Chondrocyte (in vitro differentiated cells): Measurements from ENCODE around the gene ACSL1. TPM values are rescaled to one million over a fixed set of nuclear protein-coding genes. Genes with fewer than 3 reads are reported as not detected.

Source experiments
- DNase-seq: peaks from one replicate; pipeline ENCODE4 v3.0.0; 2021; ENCODE audit warnings: mixed read lengths, low spot score
- H3K27ac Mint-ChIP-seq: one replicate; pipeline ENCODE4 v1.8.0; 2021; ENCODE audit warnings: mild to moderate bottlenecking, moderate library complexity, mixed read lengths; ENCODE audit not compliant: unreplicated experiment
- H3K27me3 Mint-ChIP-seq: 2 replicates; pipeline ENCODE4 v1.8.0; 2021; ENCODE audit warnings: low read depth, mixed read lengths
- H3K36me3 Mint-ChIP-seq: 2 replicates; pipeline ENCODE4 v1.8.0; 2021; ENCODE audit warnings: low read depth, mixed read lengths
- H3K4me1 Mint-ChIP-seq: 2 replicates; pipeline ENCODE4 v1.8.0; 2021; ENCODE audit warnings: low read depth, mild to moderate bottlenecking, mixed read lengths
- H3K4me3 Mint-ChIP-seq: one replicate; pipeline ENCODE4 v1.8.0; 2021; ENCODE audit warnings: mild to moderate bottlenecking, moderate library complexity, mixed read lengths; ENCODE audit not compliant: unreplicated experiment
- H3K9me3 Mint-ChIP-seq: 2 replicates; pipeline ENCODE4 v1.8.0; 2021; ENCODE audit warnings: low read depth, mixed read lengths
- total RNA-seq: library from RNA; stranded (reverse); gene quantifications from 3 replicates; pipeline ENCODE4 v1.2.1, GENCODE V29; 2021
- TF ChIP-seq, protein P1 (sequence below): fragments of 200-600 bp; sonication (generic); IDR thresholded peaks from 2 replicates; pipeline ENCODE4 v1.5.0; 2021; ENCODE audit warnings: antibody characterized with exemption, mild to moderate bottlenecking, moderate library complexity

ACSL1 gene
- total RNA-seq, 1 donor from 2014 or later: 41.2 TPM

DNA sequence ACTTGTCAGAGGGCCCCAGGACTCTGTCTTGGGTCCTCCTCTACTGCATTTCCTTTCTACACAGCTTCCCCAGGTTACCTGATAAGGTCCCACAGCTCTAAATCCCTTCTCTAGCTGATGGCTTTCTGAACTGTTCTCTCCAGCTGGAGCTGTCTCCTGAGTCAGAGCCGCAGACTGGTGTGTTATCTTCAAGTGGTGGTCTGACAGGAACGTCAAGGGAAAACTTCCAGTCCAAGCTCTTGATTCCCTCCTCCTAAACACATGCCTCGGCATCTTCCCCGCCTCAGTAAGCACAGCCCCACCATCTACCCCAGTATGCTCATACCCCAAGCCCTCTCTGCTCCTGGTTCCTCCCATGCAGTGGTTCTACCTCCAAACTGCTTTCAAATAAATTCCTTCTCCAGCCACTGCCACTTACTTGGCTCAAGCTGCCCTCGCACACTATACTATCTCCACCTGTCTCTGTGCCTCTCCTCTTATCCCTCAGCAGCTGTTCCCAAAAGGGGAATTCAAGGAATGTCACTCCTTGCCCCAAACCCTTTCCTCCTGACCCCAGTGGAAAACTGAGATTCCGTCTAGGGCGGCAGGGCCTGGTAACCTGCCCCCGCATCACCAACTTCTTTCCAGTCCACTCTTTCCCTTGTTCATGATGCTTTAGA is 74.7 kb downstream of the ACSL1 start:
- Mint-ChIP-seq H3K27ac (no peak overlapping the region), H3K36me3 (no peaks in the 10 kb centered on the region), H3K4me3 (no peak overlapping the region), H3K4me1 (peaks cover 55% of the 10 kb centered on the region), H3K27me3 (no peaks in the 10 kb centered on the region), H3K9me3 (no peaks in the 10 kb centered on the region)
- TF ChIP-seq, protein P1, sequence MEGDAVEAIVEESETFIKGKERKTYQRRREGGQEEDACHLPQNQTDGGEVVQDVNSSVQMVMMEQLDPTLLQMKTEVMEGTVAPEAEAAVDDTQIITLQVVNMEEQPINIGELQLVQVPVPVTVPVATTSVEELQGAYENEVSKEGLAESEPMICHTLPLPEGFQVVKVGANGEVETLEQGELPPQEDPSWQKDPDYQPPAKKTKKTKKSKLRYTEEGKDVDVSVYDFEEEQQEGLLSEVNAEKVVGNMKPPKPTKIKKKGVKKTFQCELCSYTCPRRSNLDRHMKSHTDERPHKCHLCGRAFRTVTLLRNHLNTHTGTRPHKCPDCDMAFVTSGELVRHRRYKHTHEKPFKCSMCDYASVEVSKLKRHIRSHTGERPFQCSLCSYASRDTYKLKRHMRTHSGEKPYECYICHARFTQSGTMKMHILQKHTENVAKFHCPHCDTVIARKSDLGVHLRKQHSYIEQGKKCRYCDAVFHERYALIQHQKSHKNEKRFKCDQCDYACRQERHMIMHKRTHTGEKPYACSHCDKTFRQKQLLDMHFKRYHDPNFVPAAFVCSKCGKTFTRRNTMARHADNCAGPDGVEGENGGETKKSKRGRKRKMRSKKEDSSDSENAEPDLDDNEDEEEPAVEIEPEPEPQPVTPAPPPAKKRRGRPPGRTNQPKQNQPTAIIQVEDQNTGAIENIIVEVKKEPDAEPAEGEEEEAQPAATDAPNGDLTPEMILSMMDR: no peak
- DNase-seq: no peak

GRCh38 chr4:184748251-184748652 is 77.5 kb downstream of the ACSL1 start:
- H3K4me3 Mint-ChIP-seq: no peak overlapping the region
- TF ChIP-seq, protein P1: no peak
- no peak overlapping the region for H3K27ac Mint-ChIP-seq
- H3K36me3 Mint-ChIP-seq: no peaks in the 10 kb centered on the region
- peaks cover 40% of the 10 kb centered on the region for H3K4me1 Mint-ChIP-seq
- H3K27me3 Mint-ChIP-seq: no peaks in the 10 kb centered on the region
- H3K9me3 Mint-ChIP-seq: no peaks in the 10 kb centered on the region
- no peak for DNase-seq

GRCh38 chr4:184747034-184747830 is 78.5 kb downstream of the ACSL1 start:
- Mint-ChIP-seq H3K4me3 (no peak overlapping the region), H3K27me3 (no peaks in the 10 kb centered on the region), H3K4me1 (peaks cover 33% of the 10 kb centered on the region), H3K9me3 (no peaks in the 10 kb centered on the region), H3K27ac (peak overlapping the region; percentile 98), H3K36me3 (no peaks in the 10 kb centered on the region)
- no peak for DNase-seq
- TF ChIP-seq, protein P1: no peak

GRCh38 chr4:184745831-184746795 is 79.7 kb downstream of the ACSL1 start:
- Mint-ChIP-seq H3K9me3 (no peaks in the 10 kb centered on the region), H3K36me3 (no peaks in the 10 kb centered on the region), H3K4me1 (peaks cover 28% of the 10 kb centered on the region), H3K27me3 (no peaks in the 10 kb centered on the region), H3K27ac (peak overlapping the region; percentile 98), H3K4me3 (peak overlapping the region; percentile 48)
- TF ChIP-seq, protein P1: peak; percentile 92
- no peak for DNase-seq

DNA sequence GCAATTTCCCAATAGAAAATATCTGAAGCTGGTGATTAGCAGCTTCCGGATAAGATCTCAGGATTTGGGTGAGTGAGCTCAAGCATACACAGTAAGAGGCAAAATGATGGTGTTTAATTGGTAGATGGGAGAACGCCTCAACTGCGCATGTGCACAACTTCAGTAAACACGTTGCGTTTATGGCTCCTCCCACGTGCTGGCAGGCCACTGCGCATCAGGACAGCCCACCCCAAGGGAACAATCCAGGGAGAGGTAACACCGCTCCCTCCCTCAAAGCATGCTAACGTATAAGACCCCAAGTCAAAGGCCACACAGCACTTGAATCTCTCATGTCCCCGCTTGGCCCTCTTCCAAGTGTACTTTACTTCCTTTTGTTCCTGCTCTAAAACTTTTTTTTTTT is 81.5 kb downstream of the ACSL1 start:
- TF ChIP-seq, protein P1: no peak
- H3K27me3 Mint-ChIP-seq: no peaks in the 10 kb centered on the region
- DNase-seq: no peak
- no peak overlapping the region for H3K27ac Mint-ChIP-seq
- no peaks in the 10 kb centered on the region for H3K9me3 Mint-ChIP-seq
- H3K4me3 Mint-ChIP-seq: no peak overlapping the region
- H3K4me1 Mint-ChIP-seq: peaks cover 25% of the 10 kb centered on the region
- no peaks in the 10 kb centered on the region for H3K36me3 Mint-ChIP-seq
